GM12873 (cell line): ENCODE measurements around the gene DDX1.

Source experiments
- CTCF ChIP-seq: IDR thresholded peaks from 2 replicates; pipeline ENCODE4 v1.5.1; 2012; ENCODE audit warnings: low read depth, mild to moderate bottlenecking, moderate library complexity, low read length, control low read depth; ENCODE audit not compliant: insufficient read depth; ENCODE audit errors: missing control alignments

The DDX1 gene

DNA sequence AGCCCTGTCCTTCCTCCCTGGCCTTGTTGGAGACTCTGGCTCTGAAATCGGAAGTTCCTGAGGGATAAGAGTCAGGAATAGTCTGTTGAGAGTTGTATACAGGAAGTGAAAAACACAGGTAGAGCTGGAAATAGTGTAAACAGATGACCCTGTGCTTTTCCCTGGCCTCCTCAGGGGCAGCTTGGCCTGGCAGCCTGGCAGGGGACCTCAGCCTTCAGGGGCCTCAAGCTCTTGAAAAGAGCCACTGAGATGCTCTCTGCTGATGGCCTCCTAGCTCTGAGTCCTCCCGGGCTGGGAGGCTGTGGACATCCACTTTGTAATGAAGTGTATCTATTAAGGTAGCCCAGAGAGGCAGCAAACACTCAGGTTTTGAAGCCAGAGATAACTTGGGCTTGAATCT is 79.3 kb downstream of the DDX1 start:
- TF ChIP-seq CTCF = no peak

DNA sequence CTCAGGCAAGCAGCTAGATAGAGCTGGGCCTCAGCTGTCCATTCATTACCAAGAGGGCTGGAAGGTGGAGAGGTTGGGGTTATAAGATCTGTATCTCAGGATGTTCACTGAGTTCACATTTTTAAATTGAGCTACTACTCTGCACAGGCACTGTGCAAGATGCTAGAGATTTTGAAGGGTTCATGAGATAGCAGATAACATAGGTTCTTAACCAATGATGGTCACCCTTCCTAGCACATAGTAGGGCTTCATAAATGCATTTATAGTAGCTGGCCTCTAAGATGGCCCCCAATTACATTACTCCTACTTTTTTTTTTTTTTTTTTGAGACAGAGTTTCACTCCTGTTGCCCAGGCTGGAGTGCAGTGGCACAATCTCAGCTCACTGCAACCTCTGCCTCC is 79.7 kb downstream of the DDX1 start:
- TF ChIP-seq CTCF = no peak

- TF ChIP-seq CTCF = no peak
Observed at GRCh38 chr2:15671842-15672815, 80.5 kb downstream of the DDX1 start.

DNA sequence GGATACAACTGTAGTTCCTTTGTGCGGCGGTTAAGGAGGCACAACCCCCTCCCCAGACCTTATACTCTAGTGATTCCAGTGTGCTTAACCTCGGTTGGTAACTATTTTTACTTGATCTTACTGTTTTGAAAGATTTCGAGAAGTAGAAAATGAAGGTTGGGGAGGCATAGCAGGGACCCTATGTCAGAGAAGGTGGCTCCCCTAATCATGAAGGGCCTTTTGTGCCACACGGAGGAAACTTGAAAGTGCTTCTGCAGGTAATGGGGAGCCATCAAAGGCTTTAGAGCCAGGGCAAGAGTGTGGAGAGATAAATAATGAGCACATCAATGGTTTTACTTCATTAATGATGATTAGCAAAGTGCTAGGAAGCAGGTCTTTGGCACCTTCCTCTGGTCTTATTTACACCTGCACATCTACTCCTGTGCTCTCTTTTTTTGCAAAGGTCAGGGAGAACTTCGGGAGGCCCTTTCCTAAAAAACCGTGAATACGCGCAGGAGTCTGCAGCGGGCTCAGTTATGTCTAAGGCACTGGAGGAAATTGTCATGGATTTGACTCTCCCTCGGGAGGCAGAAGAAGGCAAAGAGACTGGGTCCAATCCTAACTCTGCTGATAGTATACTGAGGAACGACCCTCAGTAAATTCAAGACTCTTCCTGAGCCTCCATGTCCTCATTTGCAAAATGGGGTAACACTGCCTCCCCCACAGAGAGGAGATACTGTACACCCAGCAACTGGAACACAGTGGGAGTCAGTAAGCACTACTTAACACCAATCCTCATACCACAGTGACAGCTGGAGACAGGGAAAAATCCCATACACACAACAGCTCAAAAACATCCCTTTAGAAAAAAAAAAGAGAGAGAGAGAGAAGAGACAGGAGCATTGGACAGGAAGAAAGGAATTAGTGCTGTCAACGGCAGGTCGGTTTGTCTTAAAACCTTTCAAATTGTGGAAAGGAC is 81.6 kb downstream of the DDX1 start:
- TF ChIP-seq CTCF = no peak

GRCh38 chr2:15673919-15674636 is 82.4 kb downstream of the DDX1 start:
- TF ChIP-seq CTCF = no peak

GRCh38 chr2:15674637-15675455 is 83.2 kb downstream of the DDX1 start:
- no peak for TF ChIP-seq CTCF
